Measurements from ENCODE around the gene MLLT10. TPM values are rescaled to one million over a fixed set of nuclear protein-coding genes. Genes with fewer than 3 reads are reported as not detected.

MLLT10 gene
- total RNA-seq, 1 experiment from 2014 or later: 60.1 TPM

- no peak for TF ChIP-seq PREB (CRISPR knock-in tag; IDR thresholded peaks at IDR 0.05; ENCODE audit: borderline replicate concordance)
Measured at GRCh38 chr10:21638681-21639080, 104.6 kb downstream of the MLLT10 start (continued).

- POLR2A ChIA-PET: no interaction called here
- DNase-seq (ENCODE audit: low spot score) (no peak), ATAC-seq (no peak)
- TF ChIP-seq AR (CRISPR knock-in tag; IDR thresholded peaks at IDR 0.05): no peak
- TF ChIP-seq FOXJ3 (CRISPR knock-in tag; IDR thresholded peaks at IDR 0.05; ENCODE audit: borderline replicate concordance): no peak
- no peak for TF ChIP-seq NR1H2 (CRISPR knock-in tag; IDR thresholded peaks at IDR 0.05)
- TF ChIP-seq ETV6 (CRISPR knock-in tag; IDR thresholded peaks at IDR 0.05): no peak
- no peak for TF ChIP-seq ATF1 (CRISPR knock-in tag; IDR thresholded peaks at IDR 0.05)
- TF ChIP-seq JUN (CRISPR knock-in tag; IDR thresholded peaks at IDR 0.05): no peak
- TF ChIP-seq ZSCAN18 (CRISPR knock-in tag; IDR thresholded peaks at IDR 0.05): no peak
- no peak for TF ChIP-seq CTCF (IDR thresholded peaks at IDR 0.05)
- no peak for TF ChIP-seq TCF7 (CRISPR knock-in tag; IDR thresholded peaks at IDR 0.05; ENCODE audit: low read depth)
- TF ChIP-seq NR2C2 (CRISPR knock-in tag; IDR thresholded peaks at IDR 0.05): no peak
- CTCF ChIA-PET: no interaction called here
- H3K9me3 Mint-ChIP-seq: no peaks in the 10 kb centered on the region
- H3K27ac Mint-ChIP-seq: peak overlapping the region; percentile 51; the same call in 1 of the 2 replicates
- no peaks in the 10 kb centered on the region for H3K27me3 Mint-ChIP-seq (ENCODE audit: low read depth)
- no peak overlapping the region for H3K4me3 Mint-ChIP-seq
- H3K4me1 Mint-ChIP-seq: peaks cover 21% of the 10 kb centered on the region
- H3K36me3 Mint-ChIP-seq: peaks cover 15% of the 10 kb centered on the region
Measured at GRCh38 chr10:21648040-21648439, 114.0 kb downstream of the MLLT10 start.

GRCh38 chr10:21649454-21649872 lies 115.4 kb downstream of the MLLT10 start:
- ATAC-seq (no peak), DNase-seq (ENCODE audit: low spot score) (no peak)
- Mint-ChIP-seq H3K4me3 (no peak overlapping the region), H3K4me1 (peaks cover 16% of the 10 kb centered on the region), H3K27me3 (ENCODE audit: low read depth) (no peaks in the 10 kb centered on the region), H3K36me3 (peaks cover 15% of the 10 kb centered on the region), H3K27ac (peak overlapping the region; percentile 87), H3K9me3 (no peaks in the 10 kb centered on the region)
- POLR2A ChIA-PET: interaction anchor here (1.6 kb wide), 1 partner anchor 13 kb away, joined by 3 read pairs; no protein-coding TSS in a partner anchor
- CTCF ChIA-PET: no interaction called here
- no peak for TF ChIP-seq CDX4 (CRISPR knock-in tag; IDR thresholded peaks at IDR 0.05; ENCODE audit: borderline replicate concordance)
- no peak for TF ChIP-seq CBFB (CRISPR knock-in tag; IDR thresholded peaks at IDR 0.05; ENCODE audit: low read depth)
- TF ChIP-seq ZNF232 (CRISPR knock-in tag; IDR thresholded peaks at IDR 0.05): no peak
- TF ChIP-seq ZNF121 (CRISPR knock-in tag; IDR thresholded peaks at IDR 0.05): no peak
- TF ChIP-seq MLX (CRISPR knock-in tag; IDR thresholded peaks at IDR 0.05): no peak
- no peak for TF ChIP-seq SOX15 (CRISPR knock-in tag; IDR thresholded peaks at IDR 0.05)
- no peak for TF ChIP-seq ELF4 (CRISPR knock-in tag; IDR thresholded peaks at IDR 0.05; ENCODE audit: low read depth)
- no peak for TF ChIP-seq GTF2I (CRISPR knock-in tag; conservative IDR thresholded peaks at IDR 0.05)
- no peak for TF ChIP-seq ZNF425 (CRISPR knock-in tag; conservative IDR thresholded peaks at IDR 0.05)
- TF ChIP-seq SMAD4 (CRISPR knock-in tag; IDR thresholded peaks at IDR 0.05): no peak

Data from WTC11 (cell line).